Activated naive CD8-positive, alpha-beta T cell treated with anti-CD3 and anti-CD28 coated beads, Interleukin-2, amount 50 U/mL, for 24 hours (primary cell): ENCODE results near the gene ATF3.

Source experiments
- ATAC-seq: fragments of 150-1000 bp; cut with Tn5 transposase; one replicate; pipeline ENCODE4 v1.10.0; 2021
- DNase-seq: peaks from one replicate; pipeline ENCODE4 v3.0.0; 2021
- H3K27ac Mint-ChIP-seq: one replicate; pipeline ENCODE4 v1.8.0; 2021; ENCODE audit warnings: mild to moderate bottlenecking, mixed read lengths
- H3K27me3 Mint-ChIP-seq: one replicate; pipeline ENCODE4 v1.8.0; 2021; ENCODE audit warnings: mixed read lengths
- H3K36me3 Mint-ChIP-seq: one replicate; pipeline ENCODE4 v1.8.0; 2021; ENCODE audit warnings: low read depth, mixed read lengths
- H3K4me1 Mint-ChIP-seq: one replicate; pipeline ENCODE4 v1.8.0; 2021; ENCODE audit warnings: mixed read lengths
- H3K4me3 Mint-ChIP-seq: one replicate; pipeline ENCODE4 v1.8.0; 2021; ENCODE audit warnings: mild to moderate bottlenecking, moderate library complexity, mixed read lengths
- H3K9me3 Mint-ChIP-seq: one replicate; pipeline ENCODE4 v1.8.0; 2021; ENCODE audit warnings: mixed read lengths

The ATF3 gene

DNA sequence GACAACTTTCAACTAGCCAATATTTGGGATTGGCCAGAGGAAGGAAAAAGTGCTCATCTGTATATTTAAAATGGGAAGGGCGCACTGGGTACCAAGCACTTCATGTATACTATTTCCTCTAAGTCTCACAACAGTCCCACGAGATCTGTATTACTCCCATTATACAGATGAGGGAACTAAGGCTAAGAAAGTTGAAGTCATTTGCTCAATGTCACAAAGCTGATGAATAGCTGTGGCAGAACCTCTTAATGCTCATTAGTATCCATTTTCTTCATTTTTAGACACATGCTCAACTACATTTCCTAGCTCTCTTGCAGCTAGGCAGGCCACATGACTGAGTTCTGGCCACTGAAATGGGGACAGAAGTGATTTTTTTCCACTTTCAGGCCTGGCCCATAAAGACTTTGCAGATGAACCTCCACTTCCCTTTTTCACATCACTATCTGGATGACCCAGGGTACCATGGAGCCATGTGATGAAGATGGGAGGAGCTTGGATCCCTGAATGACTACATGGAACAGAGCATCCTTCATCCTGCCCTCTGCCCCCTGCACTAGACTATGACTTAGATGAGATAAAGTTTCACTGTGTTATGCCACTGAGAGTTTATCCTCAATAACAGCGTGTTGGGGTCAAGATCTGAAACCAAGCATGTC lies 31.8 kb downstream of the ATF3 start:
- Mint-ChIP-seq H3K36me3 (no peaks in the 10 kb centered on the region), H3K27me3 (peaks cover 7% of the 10 kb centered on the region), H3K27ac (no peak overlapping the region), H3K4me1 (peaks cover 22% of the 10 kb centered on the region), H3K4me3 (no peak overlapping the region), H3K9me3 (no peaks in the 10 kb centered on the region)
- DNase-seq (no peak), ATAC-seq (no peak)

GRCh38 chr1:212641956-212642355 lies 33.4 kb downstream of the ATF3 start:
- no peak for ATAC-seq
- Mint-ChIP-seq H3K4me1 (peaks cover 6% of the 10 kb centered on the region), H3K4me3 (no peak overlapping the region), H3K36me3 (no peaks in the 10 kb centered on the region), H3K9me3 (no peaks in the 10 kb centered on the region), H3K27ac (no peak overlapping the region), H3K27me3 (peaks cover 7% of the 10 kb centered on the region)
- DNase-seq, result no peak

- H3K27ac Mint-ChIP-seq, result no peak overlapping the region
- H3K4me1 Mint-ChIP-seq, result no peaks in the 10 kb centered on the region
- H3K9me3 Mint-ChIP-seq, result no peaks in the 10 kb centered on the region
- no peaks in the 10 kb centered on the region for H3K36me3 Mint-ChIP-seq
- no peak for ATAC-seq
- no peak for DNase-seq
- H3K27me3 Mint-ChIP-seq, result peaks cover 5% of the 10 kb centered on the region
- H3K4me3 Mint-ChIP-seq, result no peak overlapping the region
Observed at GRCh38 chr1:212643877-212644276, 35.3 kb downstream of the ATF3 start.

GRCh38 chr1:212644866-212645545 lies 36.4 kb downstream of the ATF3 start:
- no peaks in the 10 kb centered on the region for H3K4me1 Mint-ChIP-seq
- H3K36me3 Mint-ChIP-seq, result no peaks in the 10 kb centered on the region
- H3K4me3 Mint-ChIP-seq, result no peak overlapping the region
- ATAC-seq (no peak), DNase-seq (no peak)
- H3K9me3 Mint-ChIP-seq, result no peaks in the 10 kb centered on the region
- no peaks in the 10 kb centered on the region for H3K27me3 Mint-ChIP-seq
- H3K27ac Mint-ChIP-seq, result no peak overlapping the region

- H3K27ac Mint-ChIP-seq, result no peak overlapping the region
Observed at GRCh38 chr1:212645546-212646543, 37.3 kb downstream of the ATF3 start.

DNA sequence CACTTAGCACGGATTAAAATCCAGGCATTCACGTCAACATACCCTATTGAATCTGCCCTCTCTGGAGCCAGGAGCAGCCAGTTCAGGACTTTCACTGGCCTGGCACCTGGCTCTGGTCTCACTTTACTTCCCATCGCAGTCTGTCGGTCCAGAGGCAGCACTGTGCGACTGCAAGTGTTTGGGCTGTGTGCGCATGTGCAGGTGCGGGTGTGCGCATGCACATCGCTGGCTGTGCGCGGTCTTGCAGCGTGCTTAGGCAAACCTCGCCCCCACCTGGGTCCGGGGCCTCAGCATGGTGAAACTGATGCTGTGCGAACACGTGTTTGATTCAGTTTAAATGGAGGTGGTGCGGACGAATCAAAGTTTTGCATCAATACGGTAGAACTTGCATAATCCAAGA lies 38.0 kb downstream of the ATF3 start:
- H3K27ac Mint-ChIP-seq, result no peak overlapping the region
- no peaks in the 10 kb centered on the region for H3K36me3 Mint-ChIP-seq
- no peaks in the 10 kb centered on the region for H3K4me1 Mint-ChIP-seq
- ATAC-seq (no peak), DNase-seq (no peak)
- no peak overlapping the region for H3K4me3 Mint-ChIP-seq
- no peaks in the 10 kb centered on the region for H3K9me3 Mint-ChIP-seq
- H3K27me3 Mint-ChIP-seq, result no peaks in the 10 kb centered on the region

More at GRCh38 chr1:212645546-212646543, 37.3 kb downstream of the ATF3 start:
- no peaks in the 10 kb centered on the region for H3K27me3 Mint-ChIP-seq
- H3K9me3 Mint-ChIP-seq, result no peaks in the 10 kb centered on the region
- no peaks in the 10 kb centered on the region for H3K4me1 Mint-ChIP-seq
- no peaks in the 10 kb centered on the region for H3K36me3 Mint-ChIP-seq
- DNase-seq (no peak), ATAC-seq (no peak)
- no peak overlapping the region for H3K4me3 Mint-ChIP-seq

DNA sequence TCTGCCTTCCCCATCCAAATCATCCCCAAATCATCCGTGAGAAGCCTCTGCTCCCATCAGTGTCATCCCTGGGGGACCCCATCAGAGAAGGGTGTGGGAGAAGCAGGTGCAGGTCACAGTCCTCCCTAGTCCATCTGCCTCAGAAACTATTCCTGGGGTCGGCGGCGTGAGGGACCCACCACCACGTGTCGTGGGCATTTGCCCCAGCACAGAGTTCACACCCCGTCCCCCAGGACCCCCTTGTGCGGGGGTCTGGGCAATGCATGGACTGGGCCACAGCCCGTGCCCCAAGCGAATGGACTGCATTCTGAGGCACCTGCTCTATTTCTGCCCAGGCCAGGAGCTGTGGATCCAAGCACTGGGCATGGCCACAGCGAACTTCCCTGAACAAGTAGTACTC lies 38.4 kb downstream of the ATF3 start:
- no peaks in the 10 kb centered on the region for H3K4me1 Mint-ChIP-seq
- no peaks in the 10 kb centered on the region for H3K27me3 Mint-ChIP-seq

GRCh38 chr1:212648431-212648830 lies 39.9 kb downstream of the ATF3 start:
- H3K27ac Mint-ChIP-seq, result no peak overlapping the region
- H3K4me3 Mint-ChIP-seq, result no peak overlapping the region
- no peaks in the 10 kb centered on the region for H3K9me3 Mint-ChIP-seq
- ATAC-seq (no peak), DNase-seq (no peak)
- H3K4me1 Mint-ChIP-seq, result no peaks in the 10 kb centered on the region
- H3K36me3 Mint-ChIP-seq, result no peaks in the 10 kb centered on the region
- H3K27me3 Mint-ChIP-seq, result no peaks in the 10 kb centered on the region

More for the DNA sequence above, 38.4 kb downstream of the ATF3 start:
- Mint-ChIP-seq H3K27ac (no peak overlapping the region), H3K9me3 (no peaks in the 10 kb centered on the region), H3K36me3 (no peaks in the 10 kb centered on the region), H3K4me3 (no peak overlapping the region)
- no peak for DNase-seq
- no peak for ATAC-seq

GRCh38 chr1:212649020-212649419 lies 40.5 kb downstream of the ATF3 start:
- DNase-seq, result no peak
- Mint-ChIP-seq H3K4me1 (no peaks in the 10 kb centered on the region), H3K4me3 (no peak overlapping the region), H3K27ac (no peak overlapping the region), H3K9me3 (no peaks in the 10 kb centered on the region), H3K27me3 (peaks cover 2% of the 10 kb centered on the region), H3K36me3 (no peaks in the 10 kb centered on the region)
- ATAC-seq, result no peak

DNA sequence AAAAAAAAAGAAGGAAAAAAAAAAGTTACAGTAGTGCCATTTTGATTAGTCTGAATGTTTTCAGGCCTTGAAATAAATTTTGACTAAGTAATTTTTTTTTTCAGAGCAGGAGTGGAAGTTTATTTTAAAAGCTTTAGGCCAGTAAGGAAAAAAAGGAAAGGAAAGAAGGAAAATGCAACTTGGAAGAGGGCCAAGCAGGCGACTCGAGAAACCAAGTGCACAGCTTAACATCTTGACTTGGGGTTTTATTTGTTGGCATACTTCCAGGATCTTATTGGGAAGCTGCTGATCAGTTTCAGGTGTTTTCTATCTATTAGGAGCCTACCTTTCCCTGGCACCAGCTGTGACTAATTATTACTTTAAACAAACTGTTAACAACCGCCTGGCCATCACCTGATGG lies 41.7 kb downstream of the ATF3 start:
- Mint-ChIP-seq H3K4me1 (no peaks in the 10 kb centered on the region), H3K27ac (no peak overlapping the region), H3K9me3 (no peaks in the 10 kb centered on the region)

GRCh38 chr1:212651521-212651920 lies 43.0 kb downstream of the ATF3 start:
- DNase-seq (no peak), ATAC-seq (no peak)
- no peaks in the 10 kb centered on the region for H3K9me3 Mint-ChIP-seq
- H3K27me3 Mint-ChIP-seq, result peaks cover 13% of the 10 kb centered on the region
- H3K4me1 Mint-ChIP-seq, result no peaks in the 10 kb centered on the region
- no peak overlapping the region for H3K27ac Mint-ChIP-seq
- no peak overlapping the region for H3K4me3 Mint-ChIP-seq
- no peaks in the 10 kb centered on the region for H3K36me3 Mint-ChIP-seq

More for the DNA sequence above, 41.7 kb downstream of the ATF3 start:
- Mint-ChIP-seq H3K4me3 (no peak overlapping the region), H3K36me3 (no peaks in the 10 kb centered on the region), H3K27me3 (peaks cover 12% of the 10 kb centered on the region)
- ATAC-seq (no peak), DNase-seq (no peak)

DNA sequence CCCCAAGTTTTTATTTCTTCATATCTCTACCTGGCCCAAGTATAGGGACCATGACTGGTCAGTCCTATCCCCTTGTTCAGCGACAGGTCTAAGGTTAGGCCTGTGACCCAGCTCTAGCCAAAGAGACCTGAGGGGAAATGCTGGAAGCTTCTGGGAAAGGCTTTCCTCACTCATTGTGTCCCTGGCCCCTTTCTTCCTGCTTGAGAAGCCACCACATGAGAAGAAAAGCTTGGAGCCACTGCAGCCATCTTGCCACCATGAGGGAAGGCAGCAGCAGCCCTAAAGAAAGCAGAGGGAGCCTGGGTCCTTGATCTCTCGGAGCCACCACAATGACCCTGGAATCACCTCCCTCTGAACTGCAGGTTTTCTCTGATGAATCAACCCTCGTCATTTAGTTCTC lies 43.4 kb downstream of the ATF3 start:
- Mint-ChIP-seq H3K36me3 (no peaks in the 10 kb centered on the region), H3K9me3 (no peaks in the 10 kb centered on the region), H3K4me3 (no peak overlapping the region), H3K4me1 (no peaks in the 10 kb centered on the region), H3K27me3 (peaks cover 13% of the 10 kb centered on the region), H3K27ac (no peak overlapping the region)
- DNase-seq, result no peak
- no peak for ATAC-seq

GRCh38 chr1:212652609-212653008 lies 44.0 kb downstream of the ATF3 start:
- no peak overlapping the region for H3K27ac Mint-ChIP-seq
- H3K9me3 Mint-ChIP-seq, result no peaks in the 10 kb centered on the region
- DNase-seq, result no peak

DNA sequence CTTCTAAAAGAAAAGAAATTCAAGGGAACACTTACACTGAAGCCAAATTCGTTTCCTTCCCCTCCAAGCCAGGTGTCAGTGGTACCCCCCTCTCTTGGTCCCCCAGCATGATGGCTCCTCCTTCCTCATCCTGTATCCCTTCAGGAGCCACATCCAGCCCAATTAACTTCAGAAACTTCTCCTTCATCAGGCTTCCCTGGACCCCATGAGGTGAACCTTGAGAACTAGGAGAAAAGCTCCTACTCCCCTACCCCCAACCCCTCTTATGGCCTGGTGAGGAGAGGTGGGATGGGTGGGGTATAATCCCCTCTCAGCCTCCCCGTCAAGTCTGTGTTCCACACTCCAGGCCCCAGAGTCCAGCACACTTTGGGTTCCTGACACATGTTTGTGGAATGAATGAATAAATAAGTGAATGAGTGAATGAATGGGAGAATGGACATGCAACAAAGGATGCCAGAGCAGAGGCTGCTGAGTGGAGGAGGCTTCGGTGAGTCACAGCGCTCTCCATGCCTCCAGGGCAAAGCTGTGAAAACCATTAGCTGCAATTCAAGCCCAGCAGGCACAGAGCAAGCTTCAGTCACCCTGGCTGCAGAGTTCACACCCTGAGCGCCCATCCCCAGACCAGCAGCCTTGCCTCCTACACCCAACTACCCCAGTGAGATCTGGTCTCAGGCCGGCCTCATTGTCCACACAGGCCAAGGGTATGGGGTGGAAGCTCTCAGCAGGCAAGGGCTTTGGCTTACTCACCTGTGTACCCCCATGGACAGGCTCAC lies 47.3 kb downstream of the ATF3 start:
- Mint-ChIP-seq H3K27ac (no peak overlapping the region), H3K4me3 (no peak overlapping the region)

More at GRCh38 chr1:212652609-212653008, 44.0 kb downstream of the ATF3 start:
- H3K36me3 Mint-ChIP-seq, result no peaks in the 10 kb centered on the region
- H3K4me3 Mint-ChIP-seq, result no peak overlapping the region
- H3K4me1 Mint-ChIP-seq, result no peaks in the 10 kb centered on the region
- H3K27me3 Mint-ChIP-seq, result peaks cover 17% of the 10 kb centered on the region
- ATAC-seq, result no peak

More for the DNA sequence above, 47.3 kb downstream of the ATF3 start:
- Mint-ChIP-seq H3K36me3 (no peaks in the 10 kb centered on the region), H3K9me3 (no peaks in the 10 kb centered on the region), H3K4me1 (no peaks in the 10 kb centered on the region), H3K27me3 (peaks cover 23% of the 10 kb centered on the region)
- DNase-seq, result no peak
- ATAC-seq, result no peak
